Esophagus squamous epithelium (tissue), 5 donors: Measurements from ENCODE around the gene GPR132. TPM values are rescaled to one million over a fixed set of nuclear protein-coding genes. Genes with fewer than 3 reads are reported as not detected.

ENCODE experiments used
- DNase-seq: peaks from one replicate; lab custom pipeline; 2025; lab: John Stamatoyannopoulos, UW
- H3K27ac ChIP-seq, 4 donors: fragments of 200-600 bp; sonication (generic); one replicate each; pipeline ENCODE4 v1.5.1; 2016 to 2019; ENCODE audit warnings: mild to moderate bottlenecking in 1 of 4
- H3K27me3 ChIP-seq, 4 donors: fragments of 200-600 bp; sonication (generic); 1 replicate in 3 of 4; 2 replicates in 1 of 4; pipeline versions ENCODE4 v1.5.1 to v1.6.0; 2017 to 2021; ENCODE audit warnings: antibody characterized with exemption in 1 of 4
- H3K36me3 ChIP-seq, 3 donors: fragments of 200-600 bp; sonication (generic); one replicate each; pipeline ENCODE4 v1.5.1; 2016 to 2019
- H3K4me1 ChIP-seq, 3 donors: fragments of 200-600 bp; sonication (generic); one replicate each; pipeline ENCODE4 v1.5.1; 2017 to 2019
- H3K4me3 ChIP-seq, 4 donors: fragments of 200-600 bp; sonication (generic); 1 replicate in 3 of 4; 2 replicates in 1 of 4; pipeline ENCODE4 v1.5.1; 2016 to 2019; ENCODE audit warnings: mild to moderate bottlenecking in 2 of 4, moderate library complexity in 1 of 4
- H3K9me3 ChIP-seq, 3 donors: fragments of 200-600 bp; sonication (generic); one replicate each; pipeline ENCODE4 v1.5.1; 2016 to 2019
- CTCF ChIP-seq, 6 experiments: fragments of 450-650 bp in 4 of 6; fragments of 200-600 bp in 2 of 6; sonication (generic) in 2 of 6; IDR thresholded peaks; one replicate each; pipeline ENCODE4 v1.5.1; 2016 to 2019; ENCODE audit warnings: antibody characterized with exemption in 6 of 6, mild to moderate bottlenecking in 4 of 6, moderate library complexity in 4 of 6
- POLR2A ChIP-seq, 4 donors: fragments of 450-650 bp; IDR thresholded peaks; one replicate each; pipeline ENCODE4 v1.6.1; 2017; ENCODE audit warnings: antibody characterized with exemption in 4 of 4, mild to moderate bottlenecking in 4 of 4, moderate library complexity in 3 of 4
- WGBS, 2 donors: methylation state at CpG; one replicate each; pipeline ENCODE4 v1.1.5; 2018; 5-methylcytosine and 5-hydroxymethylcytosine counted together
- intact Hi-C: fragments of 100-400 bp; cut with DNase I; formaldehyde crosslinking; loops from one replicate; pipeline ENCODE4 v1.15.0; 2022
- total RNA-seq, 4 donors: library from RNA; depleted of rRNA; stranded (reverse); fragments of >200 nt; gene quantifications; one replicate each; pipeline ENCODE4 v1.1.0, GENCODE V29; 2016
- donor health status: DM: yes; HTN: yes; CAD: no.

Gene GPR132
- total RNA-seq, 4 donors from 2014 or later = 0.79 to 5.0 (median 1.6) TPM

GRCh38 chr14:105091517-105092170, 26.4 kb upstream of the GPR132 start:
- TF ChIP-seq CTCF (IDR thresholded peaks at IDR 0.05) = no peak
- peak in 1 of 4 donors; percentile 42 for TF ChIP-seq POLR2A (IDR thresholded peaks at IDR 0.05)
- Histone ChIP-seq H3K9me3 (no peaks in the 10 kb centered on the region), H3K27me3 (peaks cover 0 to 71% (median 0%) of the 10 kb centered on the region in 4 donors), H3K36me3 (no peaks in the 10 kb centered on the region), H3K27ac (peak overlapping the region; percentile 82 to 94 (median 88)), H3K4me3 (peak overlapping the region in 2 of 4 donors; percentile 61 to 82), H3K4me1 (peaks cover 54 to 86% (median 61%) of the 10 kb centered on the region in 3 donors)
- 10 to 11% methylated on average over 2 of the region's 19 CpGs for WGBS, 2 donors
- intact Hi-C loops = loop anchor here (5.0 to 10.0 kb wide), 2 partner anchors 76 to 193 kb away; partner anchors contain the start of gene JAG2
- no peak for DNase-seq

GRCh38 chr14:105091054-105091516, 25.9 kb upstream of the GPR132 start:
- H3K27ac ChIP-seq = peak overlapping the region; percentile 82 to 94 (median 88)
- 40 to 53% methylated on average over 2 to 3 of the region's 9 CpGs for WGBS, 2 donors
- no peak for TF ChIP-seq CTCF (IDR thresholded peaks at IDR 0.05)
- no peak for TF ChIP-seq POLR2A (IDR thresholded peaks at IDR 0.05)
- H3K36me3 ChIP-seq = no peaks in the 10 kb centered on the region
- H3K9me3 ChIP-seq = no peaks in the 10 kb centered on the region
- peaks cover 0 to 71% (median 0%) of the 10 kb centered on the region in 4 donors for H3K27me3 ChIP-seq
- intact Hi-C loops = loop anchor here (5.0 to 10.0 kb wide), 2 partner anchors 76 to 194 kb away; partner anchors contain the start of gene JAG2
- DNase-seq = no peak
- H3K4me1 ChIP-seq = peaks cover 57 to 86% (median 63%) of the 10 kb centered on the region in 3 donors
- H3K4me3 ChIP-seq = peak overlapping the region in 1 of 4 donors; percentile 7

- H3K4me1 ChIP-seq = peaks cover 57 to 90% (median 63%) of the 10 kb centered on the region in 3 donors
- intact Hi-C loops = loop anchor here (5.0 to 10.0 kb wide), 2 partner anchors 77 to 194 kb away; partner anchors contain the start of gene JAG2
Observed at GRCh38 chr14:105090493-105091053, 25.3 kb upstream of the GPR132 start.

GRCh38 chr14:105089746-105090492, 24.7 kb upstream of the GPR132 start:
- Histone ChIP-seq H3K4me3 (no peak overlapping the region), H3K36me3 (no peaks in the 10 kb centered on the region), H3K27me3 (peaks cover 0 to 71% (median 0%) of the 10 kb centered on the region in 4 donors), H3K27ac (peak overlapping the region in 1 of 4 donors; percentile 92), H3K9me3 (no peaks in the 10 kb centered on the region), H3K4me1 (peaks cover 57 to 93% (median 63%) of the 10 kb centered on the region in 3 donors)
- TF ChIP-seq POLR2A (IDR thresholded peaks at IDR 0.05) (no peak), CTCF (IDR thresholded peaks at IDR 0.05) (no peak)
- intact Hi-C loops = loop anchor here (5.0 to 10.0 kb wide), 3 partner anchors 77 to 255 kb away; partner anchors contain the start of gene JAG2
- DNase-seq = no peak
- WGBS, 2 donors = no CpG with 5 or more reads among the region's 15 CpGs

More at GRCh38 chr14:105090493-105091053, 25.3 kb upstream of the GPR132 start:
- no peak for DNase-seq
- no peak overlapping the region for H3K4me3 ChIP-seq
- TF ChIP-seq POLR2A (IDR thresholded peaks at IDR 0.05) (no peak), CTCF (IDR thresholded peaks at IDR 0.05) (peak; percentile 90 to 98 (median 96))
- H3K27me3 ChIP-seq = peaks cover 0 to 73% (median 0%) of the 10 kb centered on the region in 4 donors
- WGBS, 2 donors = 20 to 40% methylated on average over 1 of the region's 7 CpGs
- H3K9me3 ChIP-seq = no peaks in the 10 kb centered on the region
- no peaks in the 10 kb centered on the region for H3K36me3 ChIP-seq
- H3K27ac ChIP-seq = peak overlapping the region; percentile 82 to 94 (median 88)
